ENCODE measurements around the gene SVOP. TPM values are rescaled to one million over a fixed set of nuclear protein-coding genes. Genes with fewer than 3 reads are reported as not detected.
A peak's percentile ranks its signal among the peaks of the same experiment; 100 is the strongest.

The SVOP gene
- total RNA-seq (under 1 TPM; 0.31 TPM), polyA plus RNA-seq (ENCODE audit: insufficient read depth, low read depth, low replicate concordance) (0.37 TPM)
- long read RNA-seq, donor 1: 0 reads
- long read RNA-seq, donor 2: 0 reads

GRCh38 chr12:109020796-109021380 is at the start of gene SVOP:
Gene SVOP, minus strand, starts transcription at chr12:109021068. Its CDS starts 200 bp downstream, at chr12:109020868.
- Histone ChIP-seq H3K9me3 (no peaks in the 10 kb centered on the region), H3K27me3 (no peaks in the 10 kb centered on the region), H3K27ac (no peak within 1 kb of the TSS), H3K36me3 (ENCODE audit: low read depth, missing control alignments) (no peaks in the 10 kb centered on the region), H3K4me1 (peaks cover 3% of the 10 kb centered on the region), H3K4me3 (no peak within 1 kb of the TSS)
- intact Hi-C loops (cut with DNase I; ENCODE audit: low total_unique reads): no loop called here
- WGBS, 2 donors: 4 to 10% methylated on average over 11 to 30 of the region's 30 CpGs
- TF ChIP-seq POLR2A (IDR thresholded peaks at IDR 0.05) (no peak), CTCF (IDR thresholded peaks at IDR 0.05) (no peak)
- DNase-seq: peak; percentile 93

GRCh38 chr12:109069307-109070271 is 48.7 kb upstream of the SVOP start:
- Histone ChIP-seq H3K27ac (no peak overlapping the region), H3K36me3 (ENCODE audit: low read depth, missing control alignments) (no peaks in the 10 kb centered on the region)
- DNase-seq: no peak

GRCh38 chr12:109065853-109066193 is 45.0 kb upstream of the SVOP start:
- no peaks in the 10 kb centered on the region for H3K27me3 ChIP-seq
- no peaks in the 10 kb centered on the region for H3K36me3 ChIP-seq (ENCODE audit: low read depth, missing control alignments)
- no peak for DNase-seq
- no peak overlapping the region for H3K27ac ChIP-seq
- 45 to 75% methylated on average over 1 of the region's 1 CpG for WGBS, 2 donors
- intact Hi-C loops (cut with DNase I; ENCODE audit: low total_unique reads): no loop called here
- no peak for TF ChIP-seq CTCF (IDR thresholded peaks at IDR 0.05)
- TF ChIP-seq POLR2A (IDR thresholded peaks at IDR 0.05): no peak
- H3K9me3 ChIP-seq: no peaks in the 10 kb centered on the region
- no peak overlapping the region for H3K4me3 ChIP-seq
- no peaks in the 10 kb centered on the region for H3K4me1 ChIP-seq

More at GRCh38 chr12:109069307-109070271, 48.7 kb upstream of the SVOP start:
- Histone ChIP-seq H3K4me1 (no peaks in the 10 kb centered on the region), H3K4me3 (no peak overlapping the region), H3K27me3 (no peaks in the 10 kb centered on the region), H3K9me3 (no peaks in the 10 kb centered on the region)
- 85 to 87% methylated on average over 17 of the region's 17 CpGs for WGBS, 2 donors
- no peak for TF ChIP-seq CTCF (IDR thresholded peaks at IDR 0.05)
- no peak for TF ChIP-seq POLR2A (IDR thresholded peaks at IDR 0.05)
- intact Hi-C loops (cut with DNase I; ENCODE audit: low total_unique reads): no loop called here

- intact Hi-C loops (cut with DNase I; ENCODE audit: low total_unique reads): no loop called here
- Histone ChIP-seq H3K27ac (no peak overlapping the region), H3K36me3 (ENCODE audit: low read depth, missing control alignments) (no peaks in the 10 kb centered on the region), H3K4me3 (no peak overlapping the region), H3K4me1 (no peaks in the 10 kb centered on the region), H3K9me3 (no peaks in the 10 kb centered on the region), H3K27me3 (no peaks in the 10 kb centered on the region)
- TF ChIP-seq CTCF (IDR thresholded peaks at IDR 0.05) (no peak), POLR2A (IDR thresholded peaks at IDR 0.05) (no peak)
- DNase-seq: no peak
- 75 to 80% methylated on average over 5 of the region's 5 CpGs for WGBS, 2 donors
Measured at GRCh38 chr12:109065154-109065852, 44.4 kb upstream of the SVOP start.

All from testis (tissue), 5 donors.